ENCODE results near the gene ZCCHC14.

Gene ZCCHC14

DNA sequence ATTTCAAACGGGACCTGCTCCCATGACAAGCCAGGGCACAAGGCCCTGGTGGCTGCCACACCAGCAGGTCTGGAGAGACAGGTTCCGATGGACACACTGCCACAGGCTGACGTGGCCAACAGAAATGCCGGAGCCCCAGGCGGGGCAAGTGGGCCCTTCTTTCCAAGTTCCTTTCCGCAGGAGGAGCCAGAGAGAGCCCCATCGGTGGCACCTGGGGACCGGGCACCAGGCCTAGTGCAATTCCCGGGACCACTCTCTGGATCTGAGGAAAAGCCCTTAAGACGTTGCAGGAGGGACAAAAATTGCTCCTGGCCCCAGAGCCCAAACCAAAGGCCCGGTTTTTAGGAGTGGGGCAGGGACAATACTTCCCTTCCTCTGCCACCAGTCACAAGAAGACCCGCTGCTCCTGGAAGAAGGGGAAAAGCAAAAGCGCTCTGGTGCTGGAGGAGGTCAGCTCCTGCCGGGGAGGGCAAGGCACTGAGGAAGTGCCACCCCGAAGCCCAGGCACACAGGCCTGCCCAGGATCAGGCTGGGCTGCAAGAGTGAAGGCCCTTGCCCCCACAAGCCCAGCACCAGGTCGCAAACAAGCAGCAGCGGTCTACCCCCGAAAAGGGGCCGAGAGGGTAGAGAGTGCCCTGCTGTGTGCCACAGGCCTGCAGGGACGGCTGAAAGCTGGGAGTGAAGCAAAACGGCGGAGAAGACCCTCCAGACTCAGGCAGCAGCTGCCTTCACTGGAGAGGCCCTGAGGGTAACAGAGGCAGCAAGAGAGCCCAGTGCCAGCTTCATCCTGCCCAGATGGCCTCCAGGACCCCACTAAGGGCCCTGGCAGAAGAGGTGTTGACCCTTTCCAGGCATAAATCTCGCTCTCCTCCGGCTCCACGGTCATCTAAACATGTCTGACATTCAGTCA is 71.6 kb downstream of the ZCCHC14 start:
- Histone ChIP-seq H3K79me2 (ENCODE audit: insufficient read depth, low read length) (no peaks in the 10 kb centered on the region), H3K9ac (ENCODE audit: low read length) (no peak overlapping the region), H4K20me1 (ENCODE audit: low read depth, low read length) (no peaks in the 10 kb centered on the region), H3K27ac (ENCODE audit: low read depth, low read length) (no peak overlapping the region), H3K4me3 (ENCODE audit: insufficient read depth, low read length, poor library complexity, severe bottlenecking) (no peak overlapping the region), H3K27me3 (ENCODE audit: low read length) (no peaks in the 10 kb centered on the region), H3F3A (ENCODE audit: insufficient read depth) (no peaks in the 10 kb centered on the region), H3K36me3 (ENCODE audit: low read length) (no peaks in the 10 kb centered on the region), H3K9me2 (replicated peaks; ENCODE audit: insufficient read depth, low read length) (no peaks in the 10 kb centered on the region), H3K9me3 (ENCODE audit: insufficient read depth, low read length) (no peaks in the 10 kb centered on the region), H3K4me2 (ENCODE audit: low read depth, low read length, poor library complexity, severe bottlenecking) (no peak overlapping the region), H2AFZ (ENCODE audit: low read depth, low read length, severe bottlenecking) (no peak overlapping the region)
- no peak for TF ChIP-seq EZH2phosphoT487 (conservative IDR thresholded peaks at IDR 0.05; ENCODE audit: low read length)
- TF ChIP-seq, protein P1, sequence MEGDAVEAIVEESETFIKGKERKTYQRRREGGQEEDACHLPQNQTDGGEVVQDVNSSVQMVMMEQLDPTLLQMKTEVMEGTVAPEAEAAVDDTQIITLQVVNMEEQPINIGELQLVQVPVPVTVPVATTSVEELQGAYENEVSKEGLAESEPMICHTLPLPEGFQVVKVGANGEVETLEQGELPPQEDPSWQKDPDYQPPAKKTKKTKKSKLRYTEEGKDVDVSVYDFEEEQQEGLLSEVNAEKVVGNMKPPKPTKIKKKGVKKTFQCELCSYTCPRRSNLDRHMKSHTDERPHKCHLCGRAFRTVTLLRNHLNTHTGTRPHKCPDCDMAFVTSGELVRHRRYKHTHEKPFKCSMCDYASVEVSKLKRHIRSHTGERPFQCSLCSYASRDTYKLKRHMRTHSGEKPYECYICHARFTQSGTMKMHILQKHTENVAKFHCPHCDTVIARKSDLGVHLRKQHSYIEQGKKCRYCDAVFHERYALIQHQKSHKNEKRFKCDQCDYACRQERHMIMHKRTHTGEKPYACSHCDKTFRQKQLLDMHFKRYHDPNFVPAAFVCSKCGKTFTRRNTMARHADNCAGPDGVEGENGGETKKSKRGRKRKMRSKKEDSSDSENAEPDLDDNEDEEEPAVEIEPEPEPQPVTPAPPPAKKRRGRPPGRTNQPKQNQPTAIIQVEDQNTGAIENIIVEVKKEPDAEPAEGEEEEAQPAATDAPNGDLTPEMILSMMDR (IDR thresholded peaks at IDR 0.05; ENCODE audit: insufficient read depth, low read length, poor library complexity, severe bottlenecking): no peak

DNA sequence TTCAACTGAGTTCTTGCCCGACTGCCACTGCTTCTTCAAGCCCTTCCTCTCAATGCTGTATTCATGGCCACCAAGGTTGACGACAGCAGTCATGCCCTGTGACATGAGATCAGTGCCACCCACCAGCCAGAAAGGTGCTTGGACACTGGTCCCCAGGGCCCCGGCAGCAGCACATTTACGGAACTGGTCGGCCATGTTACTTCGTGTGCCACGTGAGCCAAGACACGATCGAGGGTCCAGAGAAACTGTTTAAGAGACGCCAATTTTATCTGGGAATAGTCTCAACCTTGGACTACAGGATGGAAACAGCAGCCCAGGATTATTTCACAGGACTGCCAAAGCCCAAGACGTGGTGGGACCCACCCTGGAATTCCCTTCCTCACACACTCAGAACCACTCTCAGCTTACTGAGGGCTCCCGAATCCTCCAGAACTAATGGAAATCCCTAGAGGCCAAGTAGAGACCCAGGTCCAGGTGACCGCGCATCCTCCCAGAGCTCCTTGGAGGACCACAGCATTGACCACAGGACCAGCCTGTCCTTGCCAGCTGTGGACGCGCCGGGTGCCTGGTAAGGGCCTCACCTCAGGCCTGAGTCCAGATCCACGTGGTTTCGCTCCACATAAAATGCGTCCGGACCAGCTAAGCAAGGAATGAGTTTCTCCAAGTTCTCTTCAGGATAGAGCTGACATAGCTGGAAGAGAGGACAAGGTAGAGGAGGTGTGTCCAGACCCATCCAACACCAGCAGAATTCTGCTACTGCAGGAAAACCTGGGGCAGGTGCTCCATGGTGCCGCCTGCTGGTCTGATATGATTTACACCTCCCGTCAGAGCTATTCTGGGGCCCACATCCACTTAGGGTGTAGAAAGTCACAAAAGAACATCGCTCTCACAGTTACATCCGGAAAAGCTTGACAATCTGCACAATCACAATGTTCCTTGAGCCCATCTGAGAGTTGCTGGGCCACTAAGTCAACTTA is 72.5 kb downstream of the ZCCHC14 start:
- H3K36me3 ChIP-seq (ENCODE audit: low read length): no peaks in the 10 kb centered on the region
- TF ChIP-seq EZH2phosphoT487 (conservative IDR thresholded peaks at IDR 0.05; ENCODE audit: low read length): no peak
- TF ChIP-seq, protein P1 (IDR thresholded peaks at IDR 0.05; ENCODE audit: insufficient read depth, low read length, poor library complexity, severe bottlenecking): peak; percentile 27

DNA sequence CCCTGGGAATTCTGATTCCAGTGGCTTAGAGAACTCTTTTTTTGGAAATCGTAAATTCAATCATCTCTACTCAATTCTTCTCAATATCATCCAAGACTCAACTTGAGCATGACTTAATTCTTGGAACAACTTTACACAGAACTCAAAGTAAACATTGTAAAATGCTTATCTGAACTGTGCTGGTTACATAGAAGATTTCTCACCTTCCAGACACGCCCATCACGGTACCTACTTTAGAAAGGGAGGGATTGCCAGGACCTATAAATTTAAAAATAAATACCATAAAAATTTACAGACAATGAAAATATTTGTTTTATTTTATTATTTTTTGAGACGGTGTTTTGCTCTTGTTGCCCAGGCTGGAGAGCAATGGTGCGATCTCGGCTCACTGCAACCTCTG is 74.2 kb downstream of the ZCCHC14 start:
- H3K4me3 ChIP-seq (ENCODE audit: insufficient read depth, low read length, poor library complexity, severe bottlenecking): no peak overlapping the region
- no peaks in the 10 kb centered on the region for H3K9me3 ChIP-seq (ENCODE audit: insufficient read depth, low read length)
- H3K27ac ChIP-seq (ENCODE audit: low read depth, low read length): no peak overlapping the region
- H3K9ac ChIP-seq (ENCODE audit: low read length): no peak overlapping the region
- H3F3A ChIP-seq (ENCODE audit: insufficient read depth): no peaks in the 10 kb centered on the region
- TF ChIP-seq EZH2phosphoT487 (conservative IDR thresholded peaks at IDR 0.05; ENCODE audit: low read length): no peak
- TF ChIP-seq, protein P1 (IDR thresholded peaks at IDR 0.05; ENCODE audit: insufficient read depth, low read length, poor library complexity, severe bottlenecking): no peak
- H4K20me1 ChIP-seq (ENCODE audit: low read depth, low read length): no peaks in the 10 kb centered on the region
- H3K79me2 ChIP-seq (ENCODE audit: insufficient read depth, low read length): no peaks in the 10 kb centered on the region
- H3K4me2 ChIP-seq (ENCODE audit: low read depth, low read length, poor library complexity, severe bottlenecking): no peak overlapping the region
- H2AFZ ChIP-seq (ENCODE audit: low read depth, low read length, severe bottlenecking): no peak overlapping the region
- no peaks in the 10 kb centered on the region for H3K9me2 ChIP-seq (replicated peaks; ENCODE audit: insufficient read depth, low read length)
- no peaks in the 10 kb centered on the region for H3K27me3 ChIP-seq (ENCODE audit: low read length)
- no peaks in the 10 kb centered on the region for H3K36me3 ChIP-seq (ENCODE audit: low read length)

More for the DNA sequence above, 72.5 kb downstream of the ZCCHC14 start:
- Histone ChIP-seq H3K27me3 (ENCODE audit: low read length) (no peaks in the 10 kb centered on the region), H3F3A (ENCODE audit: insufficient read depth) (no peaks in the 10 kb centered on the region), H3K9me2 (replicated peaks; ENCODE audit: insufficient read depth, low read length) (no peaks in the 10 kb centered on the region), H3K9me3 (ENCODE audit: insufficient read depth, low read length) (no peaks in the 10 kb centered on the region), H3K4me3 (ENCODE audit: insufficient read depth, low read length, poor library complexity, severe bottlenecking) (no peak overlapping the region), H2AFZ (ENCODE audit: low read depth, low read length, severe bottlenecking) (no peak overlapping the region), H4K20me1 (ENCODE audit: low read depth, low read length) (no peaks in the 10 kb centered on the region), H3K4me2 (ENCODE audit: low read depth, low read length, poor library complexity, severe bottlenecking) (no peak overlapping the region), H3K79me2 (ENCODE audit: insufficient read depth, low read length) (no peaks in the 10 kb centered on the region), H3K9ac (ENCODE audit: low read length) (no peak overlapping the region), H3K27ac (ENCODE audit: low read depth, low read length) (no peak overlapping the region)
